CD4-positive, alpha-beta T cell (primary cell): ENCODE results near the gene RETREG2. TPM values are rescaled to one million over a fixed set of nuclear protein-coding genes. Genes with fewer than 3 reads are reported as not detected.

Experiments
- ATAC-seq: fragments of 200-7000 bp; cut with Tn5 transposase; one replicate; pipeline ENCODE4 v1.10.0; 2022; ENCODE audit warnings: mild to moderate bottlenecking; ENCODE audit not compliant: poor library complexity
- CTCF ChIA-PET: fragments of 350-600 bp; sonication (Branson Sonifier 250); formaldehyde crosslinking; loops from one replicate; lab custom pipeline; 2021; ENCODE audit warnings: antibody characterized with exemption, inconsistent platforms; lab: Charles Lee
- POLR2A ChIA-PET: fragments of 350-600 bp; sonication (Branson Sonifier 250); formaldehyde crosslinking; loops from one replicate; lab custom pipeline; 2021; ENCODE audit warnings: antibody characterized with exemption, inconsistent platforms; lab: Charles Lee
- DNase-seq, 14 experiments: peaks; one replicate each; pipeline ENCODE4 v3.0.0-alpha.2; 2013 to 2020; ENCODE audit warnings: mixed read lengths in 2 of 14
- H3K27ac ChIP-seq, 2 donors: one replicate each; pipeline versions ENCODE4 v1.5.1 to v1.7.0; 2013; ENCODE audit warnings: low read length in 2 of 2, low read depth in 1 of 2, mild to moderate bottlenecking in 1 of 2
- H3K27me3 ChIP-seq, 2 experiments: 1 replicate in 1 of 2; 2 replicates in 1 of 2; pipeline versions ENCODE4 v1.6.1 to v1.7.0; 2013; ENCODE audit warnings: low read length in 2 of 2, control low read depth in 1 of 2, mild to moderate bottlenecking in 1 of 2, moderate library complexity in 1 of 2; ENCODE audit not compliant: insufficient read depth in 2 of 2, control insufficient read depth in 1 of 2
- H3K36me3 ChIP-seq: one replicate; pipeline ENCODE4 v1.6.1; 2013; ENCODE audit warnings: low read length, control low read depth; ENCODE audit not compliant: insufficient read depth
- H3K4me1 ChIP-seq: one replicate; pipeline ENCODE4 v1.6.1; 2013; ENCODE audit warnings: low read length, control low read depth; ENCODE audit not compliant: insufficient read depth
- H3K4me3 ChIP-seq: one replicate; pipeline ENCODE4 v1.5.1; 2013; ENCODE audit warnings: mild to moderate bottlenecking, low read length, moderate library complexity
- H3K9me3 ChIP-seq, 2 experiments: 1 replicate in 1 of 2; 2 replicates in 1 of 2; pipeline versions ENCODE4 v1.6.1 to v1.7.0; 2013; ENCODE audit warnings: low read length in 2 of 2, mild to moderate bottlenecking in 2 of 2, control low read depth in 1 of 2, moderate library complexity in 1 of 2; ENCODE audit not compliant: control insufficient read depth in 1 of 2, insufficient read depth in 1 of 2
- H3K27ac Mint-ChIP-seq: one replicate; pipeline ENCODE4 v1.8.0; 2020; ENCODE audit warnings: mixed read lengths
- H3K27me3 Mint-ChIP-seq: one replicate; pipeline ENCODE4 v1.8.0; 2021; ENCODE audit warnings: mixed read lengths
- H3K36me3 Mint-ChIP-seq: one replicate; pipeline ENCODE4 v1.8.0; 2021; ENCODE audit warnings: low read depth, mixed read lengths
- H3K4me1 Mint-ChIP-seq: one replicate; pipeline ENCODE4 v1.8.0; 2021; ENCODE audit warnings: low read depth, mixed read lengths
- H3K4me3 Mint-ChIP-seq: one replicate; pipeline ENCODE4 v1.8.0; 2020; ENCODE audit warnings: mild to moderate bottlenecking, mixed read lengths
- H3K9me3 Mint-ChIP-seq: one replicate; pipeline ENCODE4 v1.8.0; 2020; ENCODE audit warnings: mixed read lengths
- intact Hi-C, 2 experiments: fragments of 100-400 bp; cut with DNase I in 1 of 2; cut with micrococcal nuclease in 1 of 2; formaldehyde crosslinking; loops; one replicate each; pipeline versions ENCODE4 v1.15.1 to v1.9.0; 2023 to 2025; cut with DNase I, micrococcal nuclease
- total RNA-seq, 174 experiments: library from RNA in 2 of 174; stranded (reverse) in 2 of 174; gene quantifications; one replicate each; pipeline ENCODE4 v1.2.3 and lab custom pipeline; 2021 to 2026
- TF ChIP-seq, protein P1 (sequence below): fragments of 200-600 bp; IDR thresholded peaks from one replicate; pipeline ENCODE4 v1.8.0; 2022; ENCODE audit warnings: antibody characterized with exemption, mild to moderate bottlenecking

The RETREG2 gene
- total RNA-seq, 2 experiments from 2014 or later, result 82.3 to 83.2 TPM

GRCh38 chr2:219186754-219187456 lies 8.8 kb downstream of the RETREG2 start:
- TF ChIP-seq, protein P1, sequence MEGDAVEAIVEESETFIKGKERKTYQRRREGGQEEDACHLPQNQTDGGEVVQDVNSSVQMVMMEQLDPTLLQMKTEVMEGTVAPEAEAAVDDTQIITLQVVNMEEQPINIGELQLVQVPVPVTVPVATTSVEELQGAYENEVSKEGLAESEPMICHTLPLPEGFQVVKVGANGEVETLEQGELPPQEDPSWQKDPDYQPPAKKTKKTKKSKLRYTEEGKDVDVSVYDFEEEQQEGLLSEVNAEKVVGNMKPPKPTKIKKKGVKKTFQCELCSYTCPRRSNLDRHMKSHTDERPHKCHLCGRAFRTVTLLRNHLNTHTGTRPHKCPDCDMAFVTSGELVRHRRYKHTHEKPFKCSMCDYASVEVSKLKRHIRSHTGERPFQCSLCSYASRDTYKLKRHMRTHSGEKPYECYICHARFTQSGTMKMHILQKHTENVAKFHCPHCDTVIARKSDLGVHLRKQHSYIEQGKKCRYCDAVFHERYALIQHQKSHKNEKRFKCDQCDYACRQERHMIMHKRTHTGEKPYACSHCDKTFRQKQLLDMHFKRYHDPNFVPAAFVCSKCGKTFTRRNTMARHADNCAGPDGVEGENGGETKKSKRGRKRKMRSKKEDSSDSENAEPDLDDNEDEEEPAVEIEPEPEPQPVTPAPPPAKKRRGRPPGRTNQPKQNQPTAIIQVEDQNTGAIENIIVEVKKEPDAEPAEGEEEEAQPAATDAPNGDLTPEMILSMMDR, result no peak
- H3K9me3 ChIP-seq, result no peaks in the 10 kb centered on the region
- Mint-ChIP-seq H3K4me3 (no peak overlapping the region), H3K9me3 (no peaks in the 10 kb centered on the region), H3K27ac (no peak overlapping the region), H3K27me3 (no peaks in the 10 kb centered on the region), H3K36me3 (peaks cover 43% of the 10 kb centered on the region), H3K4me1 (peaks cover 21% of the 10 kb centered on the region)
- CTCF ChIA-PET, result interaction anchor here (0.6 kb wide), 1 partner anchor 17 kb away, joined by 3 read pairs; no protein-coding TSS in a partner anchor
- POLR2A ChIA-PET, result no interaction called here
- no peak overlapping the region for H3K27ac ChIP-seq
- peaks cover 14% of the 10 kb centered on the region for H3K4me1 ChIP-seq
- peaks cover 29% of the 10 kb centered on the region for H3K36me3 ChIP-seq
- no peak for DNase-seq
- no peak for ATAC-seq
- intact Hi-C loops, result no loop called here
- no peaks in the 10 kb centered on the region for H3K27me3 ChIP-seq
- H3K4me3 ChIP-seq, result no peak overlapping the region

DNA sequence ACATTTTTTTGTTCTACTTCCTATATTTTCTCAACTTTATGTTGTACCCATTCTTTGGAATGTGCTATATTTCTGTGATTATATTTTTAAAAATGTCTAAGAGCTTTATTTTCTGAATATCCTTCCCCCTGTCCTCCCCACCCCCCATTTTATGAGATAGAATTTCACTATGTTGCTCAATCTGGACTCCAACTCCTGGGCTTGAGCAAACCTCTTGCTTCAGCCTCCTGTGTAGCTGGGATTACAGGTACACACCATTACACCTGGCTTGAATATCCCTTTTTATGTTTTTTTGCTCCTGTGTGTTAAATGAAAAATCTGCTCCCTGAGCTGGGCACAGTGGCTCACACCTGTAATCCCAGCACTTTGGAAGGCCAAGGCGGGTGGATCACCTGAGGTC lies 19.3 kb downstream of the RETREG2 start:
- no peak for ATAC-seq
- DNase-seq, result no peak
- no peak overlapping the region for H3K27ac ChIP-seq
- intact Hi-C loops, result no loop called here
- H3K9me3 ChIP-seq, result peaks cover 0 to 3% of the 10 kb centered on the region in 2 experiments
- peaks cover 6% of the 10 kb centered on the region for H3K27me3 Mint-ChIP-seq
- TF ChIP-seq, protein P1, result no peak
- no peaks in the 10 kb centered on the region for H3K9me3 Mint-ChIP-seq
- H3K36me3 Mint-ChIP-seq, result no peaks in the 10 kb centered on the region
- H3K27me3 ChIP-seq, result peaks cover 0 to 2% of the 10 kb centered on the region in 2 experiments
- ChIA-PET CTCF (no interaction called here), POLR2A (interaction anchor here (0.9 to 3.8 kb wide), 4 partner anchors 9 to 21 kb away, joined by 3 to 17 read pairs (median 5); partner anchors contain the start of genes CNPPD1 and ZFAND2B)
- H3K36me3 ChIP-seq, result no peaks in the 10 kb centered on the region
- H3K4me3 Mint-ChIP-seq, result no peak overlapping the region
- peaks cover 6% of the 10 kb centered on the region for H3K4me1 ChIP-seq
- no peak overlapping the region for H3K4me3 ChIP-seq
- peaks cover 7% of the 10 kb centered on the region for H3K4me1 Mint-ChIP-seq
- H3K27ac Mint-ChIP-seq, result no peak overlapping the region

DNA sequence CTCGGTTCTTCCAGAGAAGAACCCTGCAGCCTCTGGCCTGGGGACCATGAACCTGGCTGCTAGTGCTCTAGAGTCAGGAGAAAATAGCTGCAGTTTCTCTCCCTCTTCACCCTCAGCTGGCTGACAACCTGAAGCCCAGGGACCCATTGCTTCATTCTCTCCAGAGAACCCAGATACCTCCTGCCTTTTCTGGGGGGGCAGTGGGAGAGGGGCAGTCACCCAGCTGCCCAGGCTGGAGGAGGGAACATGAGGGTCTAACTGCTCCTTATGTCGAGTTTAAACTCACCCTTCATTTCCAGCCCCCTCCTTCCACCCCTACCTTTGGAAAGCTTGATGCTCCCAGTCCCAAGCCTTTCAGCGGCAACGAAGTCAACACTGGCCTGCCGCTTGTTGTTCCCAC lies 20.9 kb downstream of the RETREG2 start:
- Histone ChIP-seq H3K27ac (no peak overlapping the region), H3K36me3 (no peaks in the 10 kb centered on the region), H3K9me3 (peaks cover 0 to 3% of the 10 kb centered on the region in 2 experiments), H3K4me1 (peaks cover 6% of the 10 kb centered on the region), H3K27me3 (peaks cover 0 to 2% of the 10 kb centered on the region in 2 experiments), H3K4me3 (no peak overlapping the region)
- ChIA-PET CTCF (interaction anchor here (0.9 kb wide), 1 partner anchor 28 kb away, joined by 4 read pairs; no protein-coding TSS in a partner anchor), POLR2A (interaction anchor here (1.0 to 2.4 kb wide), 2 partner anchors 17 to 22 kb away, joined by 3 to 12 read pairs; partner anchors contain the start of gene CNPPD1)
- intact Hi-C loops, result no loop called here
- TF ChIP-seq, protein P1, result no peak
- DNase-seq (no peak), ATAC-seq (no peak)
- peaks cover 7% of the 10 kb centered on the region for H3K4me1 Mint-ChIP-seq
- no peaks in the 10 kb centered on the region for H3K9me3 Mint-ChIP-seq
- no peak overlapping the region for H3K4me3 Mint-ChIP-seq
- no peak overlapping the region for H3K27ac Mint-ChIP-seq
- H3K27me3 Mint-ChIP-seq, result peaks cover 6% of the 10 kb centered on the region
- H3K36me3 Mint-ChIP-seq, result no peaks in the 10 kb centered on the region
